PC-3 (cell line): Measurements from ENCODE around the gene CSRP2.

ENCODE experiments used
- EZH2phosphoT487 ChIP-seq: fragments of 300-600 bp; sonication (generic); IDR thresholded peaks from 2 replicates; pipeline ENCODE4 v1.6.1; 2018; ENCODE audit warnings: mild to moderate bottlenecking, antibody characterized with exemption, low read length, borderline replicate concordance
- TF ChIP-seq, protein P1 (sequence below): fragments of 300-600 bp; sonication (generic); conservative IDR thresholded peaks from 2 replicates; pipeline ENCODE4 v1.5.1; 2017; ENCODE audit warnings: antibody characterized with exemption, low read depth, mild to moderate bottlenecking, low read length

DNA sequence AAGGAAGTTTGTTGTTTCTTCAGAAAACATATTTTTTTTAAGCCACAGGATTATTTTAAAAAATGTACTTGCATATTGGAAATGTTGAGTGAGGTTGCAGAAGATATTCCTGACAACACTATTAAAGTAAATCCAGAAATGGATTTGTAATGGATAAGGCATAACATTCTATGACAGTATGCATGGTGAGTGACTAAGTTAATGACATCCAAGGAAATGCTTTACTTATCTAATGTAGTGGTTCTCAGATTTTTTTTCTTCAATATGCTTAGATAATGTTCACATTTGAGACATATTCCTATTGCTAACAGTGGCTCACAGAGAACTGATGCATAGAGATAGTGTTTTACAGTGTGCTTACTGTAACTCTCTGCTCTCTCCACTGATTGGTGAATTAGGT lies 65.6 kb downstream of the CSRP2 start:
- TF ChIP-seq, protein P1, sequence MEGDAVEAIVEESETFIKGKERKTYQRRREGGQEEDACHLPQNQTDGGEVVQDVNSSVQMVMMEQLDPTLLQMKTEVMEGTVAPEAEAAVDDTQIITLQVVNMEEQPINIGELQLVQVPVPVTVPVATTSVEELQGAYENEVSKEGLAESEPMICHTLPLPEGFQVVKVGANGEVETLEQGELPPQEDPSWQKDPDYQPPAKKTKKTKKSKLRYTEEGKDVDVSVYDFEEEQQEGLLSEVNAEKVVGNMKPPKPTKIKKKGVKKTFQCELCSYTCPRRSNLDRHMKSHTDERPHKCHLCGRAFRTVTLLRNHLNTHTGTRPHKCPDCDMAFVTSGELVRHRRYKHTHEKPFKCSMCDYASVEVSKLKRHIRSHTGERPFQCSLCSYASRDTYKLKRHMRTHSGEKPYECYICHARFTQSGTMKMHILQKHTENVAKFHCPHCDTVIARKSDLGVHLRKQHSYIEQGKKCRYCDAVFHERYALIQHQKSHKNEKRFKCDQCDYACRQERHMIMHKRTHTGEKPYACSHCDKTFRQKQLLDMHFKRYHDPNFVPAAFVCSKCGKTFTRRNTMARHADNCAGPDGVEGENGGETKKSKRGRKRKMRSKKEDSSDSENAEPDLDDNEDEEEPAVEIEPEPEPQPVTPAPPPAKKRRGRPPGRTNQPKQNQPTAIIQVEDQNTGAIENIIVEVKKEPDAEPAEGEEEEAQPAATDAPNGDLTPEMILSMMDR: no peak
- TF ChIP-seq EZH2phosphoT487: no peak
